GM23338 (cell line): ENCODE data around the gene PRM3.

Experiments used
- CTCF ChIP-seq, 2 experiments: fragments of 200-600 bp in 1 of 2; sonication (generic) in 1 of 2; conservative IDR thresholded peaks; 2 replicates each; pipeline versions ENCODE4 v1.5.1 to v1.6.1; 2016 to 2017; ENCODE audit warnings: antibody characterized with exemption in 2 of 2, low read depth in 2 of 2, mild to moderate bottlenecking in 2 of 2, moderate library complexity in 1 of 2
- EZH2 ChIP-seq: fragments of 200-600 bp; sonication (generic); IDR thresholded peaks from one replicate; pipeline ENCODE4 v1.8.0; 2017; ENCODE audit warnings: antibody characterized with exemption, mild to moderate bottlenecking, low read depth; ENCODE audit not compliant: unreplicated experiment
- JUNB ChIP-seq: IDR thresholded peaks from one replicate; pipeline ENCODE4 v1.6.1; 2016; ENCODE audit warnings: antibody characterized with exemption; ENCODE audit not compliant: unreplicated experiment
- POLR2AphosphoS5 ChIP-seq: IDR thresholded peaks from 2 replicates; pipeline ENCODE4 v1.6.1; 2016; ENCODE audit warnings: antibody characterized with exemption, low read depth
- REST ChIP-seq: IDR thresholded peaks from one replicate; pipeline ENCODE4 v1.6.1; 2018; ENCODE audit warnings: antibody characterized with exemption; ENCODE audit not compliant: unreplicated experiment
- STAT1 ChIP-seq: IDR thresholded peaks from one replicate; pipeline ENCODE4 v1.6.1; 2016; ENCODE audit warnings: antibody characterized with exemption; ENCODE audit not compliant: unreplicated experiment

- peak; percentile 48 to 60 for TF ChIP-seq CTCF (conservative IDR thresholded peaks at IDR 0.05; ENCODE audit: low read depth in 2 of 2)
- TF ChIP-seq POLR2AphosphoS5 = peak; percentile 83
- TF ChIP-seq REST = no peak
- no peak for TF ChIP-seq STAT1
- no peak for TF ChIP-seq EZH2
- no peak for TF ChIP-seq JUNB
These were observed 17.4 kb downstream of the PRM3 start, which contains the start of gene SOCS1 for GRCh38 chr16:11255737-11256660.
